Measurements from ENCODE around the gene MYO1C. TPM values are rescaled to one million over a fixed set of nuclear protein-coding genes. Genes with fewer than 3 reads are reported as not detected.
"Not testable (repeated sequence)": the region's sequence is repeated elsewhere in the genome, so short reads cannot be mapped to it uniquely, and the experiment has no call there.

Gene MYO1C
- total and polyA plus RNA-seq, 2 donors (not counting 1 experiment from before 2014, with no cell fraction given): 164 to 190 TPM

DNA sequence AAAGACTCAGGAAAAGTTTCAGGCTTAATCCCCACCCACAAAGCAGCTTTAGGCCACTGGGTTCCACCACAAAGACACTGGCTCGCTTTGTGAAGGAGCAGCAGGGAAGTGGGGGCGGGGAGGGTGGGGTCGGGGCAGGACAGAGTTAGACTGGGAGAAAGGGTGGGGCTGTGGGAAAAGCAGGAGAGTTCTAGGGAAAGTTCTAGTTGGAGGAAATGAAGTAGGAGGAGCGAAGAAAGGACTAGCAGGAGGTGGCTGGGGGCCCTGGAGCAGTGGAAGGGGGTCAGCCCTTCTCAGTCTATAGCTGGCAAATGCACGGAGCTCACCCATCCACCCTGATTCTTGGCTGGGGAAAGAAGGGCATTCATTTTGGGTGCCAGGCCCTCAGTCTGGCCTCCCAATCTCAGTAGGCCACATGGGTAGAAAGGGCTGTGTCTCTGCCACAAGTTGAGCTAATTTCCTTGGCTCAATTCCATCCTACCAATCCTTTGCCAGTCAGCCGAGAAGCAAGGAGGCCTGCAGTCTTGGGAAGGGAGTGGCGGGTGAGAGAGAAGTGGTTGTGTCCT lies 19.4 kb upstream of the MYO1C start:
- TF ChIP-seq EZH2 (IDR thresholded peaks at IDR 0.05; ENCODE audit: low read length, missing control alignments): no peak
- TF ChIP-seq, protein P1, sequence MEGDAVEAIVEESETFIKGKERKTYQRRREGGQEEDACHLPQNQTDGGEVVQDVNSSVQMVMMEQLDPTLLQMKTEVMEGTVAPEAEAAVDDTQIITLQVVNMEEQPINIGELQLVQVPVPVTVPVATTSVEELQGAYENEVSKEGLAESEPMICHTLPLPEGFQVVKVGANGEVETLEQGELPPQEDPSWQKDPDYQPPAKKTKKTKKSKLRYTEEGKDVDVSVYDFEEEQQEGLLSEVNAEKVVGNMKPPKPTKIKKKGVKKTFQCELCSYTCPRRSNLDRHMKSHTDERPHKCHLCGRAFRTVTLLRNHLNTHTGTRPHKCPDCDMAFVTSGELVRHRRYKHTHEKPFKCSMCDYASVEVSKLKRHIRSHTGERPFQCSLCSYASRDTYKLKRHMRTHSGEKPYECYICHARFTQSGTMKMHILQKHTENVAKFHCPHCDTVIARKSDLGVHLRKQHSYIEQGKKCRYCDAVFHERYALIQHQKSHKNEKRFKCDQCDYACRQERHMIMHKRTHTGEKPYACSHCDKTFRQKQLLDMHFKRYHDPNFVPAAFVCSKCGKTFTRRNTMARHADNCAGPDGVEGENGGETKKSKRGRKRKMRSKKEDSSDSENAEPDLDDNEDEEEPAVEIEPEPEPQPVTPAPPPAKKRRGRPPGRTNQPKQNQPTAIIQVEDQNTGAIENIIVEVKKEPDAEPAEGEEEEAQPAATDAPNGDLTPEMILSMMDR (conservative IDR thresholded peaks at IDR 0.05 in 1 of 2, IDR thresholded peaks at IDR 0.05 in 1 of 2; ENCODE audit: low read depth in 1 of 2, low read length in 2 of 2): no peak
- peaks cover 6% of the 10 kb centered on the region for H3K36me3 ChIP-seq (ENCODE audit: control insufficient read depth, insufficient read depth, low read length)
- H3K79me2 ChIP-seq (ENCODE audit: control insufficient read depth, insufficient read depth, low read length): peaks cover 2% of the 10 kb centered on the region
- H3K27ac ChIP-seq (ENCODE audit: insufficient read depth, low read length): no peak overlapping the region
- H3K4me3 ChIP-seq (replicated peaks in 1 of 4; ENCODE audit: control extremely low read depth in 1 of 4, insufficient read depth in 1 of 4, low read depth in 3 of 4, low read length in 4 of 4): no peak overlapping the region
- H3K4me2 ChIP-seq (ENCODE audit: extremely low read depth, insufficient read depth, low read length): peak overlapping the region; percentile 19
- H2AFZ ChIP-seq (ENCODE audit: low read length): no peak overlapping the region
- peak in 1 of 2 donors; percentile 56 for DNase-seq (ENCODE audit: low read depth in 2 of 2)
- no peaks in the 10 kb centered on the region for H4K20me1 ChIP-seq (ENCODE audit: control insufficient read depth, extremely low read depth, insufficient read depth, low read length)
- no peaks in the 10 kb centered on the region for H3K27me3 ChIP-seq (ENCODE audit: control insufficient read depth, insufficient read depth, low read length)
- H3K4me1 ChIP-seq (ENCODE audit: control insufficient read depth, extremely low read depth, insufficient read depth, low read length): peaks cover 11% of the 10 kb centered on the region
- no peak overlapping the region for H3K9ac ChIP-seq (ENCODE audit: insufficient read depth, low read length)
- H3K9me3 ChIP-seq (ENCODE audit: control insufficient read depth, insufficient read depth, low read depth, low read length): no peaks in the 10 kb centered on the region

- TF ChIP-seq, protein P1 (conservative IDR thresholded peaks at IDR 0.05 in 1 of 2, IDR thresholded peaks at IDR 0.05 in 1 of 2; ENCODE audit: low read depth in 1 of 2, low read length in 2 of 2): no peak
- TF ChIP-seq EZH2 (IDR thresholded peaks at IDR 0.05; ENCODE audit: low read length, missing control alignments): no peak
- Histone ChIP-seq H3K79me2 (ENCODE audit: control insufficient read depth, insufficient read depth, low read length) (peaks cover 2% of the 10 kb centered on the region), H3K4me2 (ENCODE audit: extremely low read depth, insufficient read depth, low read length) (peak overlapping the region; percentile 19), H3K4me3 (replicated peaks in 1 of 4; ENCODE audit: control extremely low read depth in 1 of 4, insufficient read depth in 1 of 4, low read depth in 3 of 4, low read length in 4 of 4) (no peak overlapping the region), H3K4me1 (ENCODE audit: control insufficient read depth, extremely low read depth, insufficient read depth, low read length) (peaks cover 11% of the 10 kb centered on the region), H3K27me3 (ENCODE audit: control insufficient read depth, insufficient read depth, low read length) (no peaks in the 10 kb centered on the region), H3K36me3 (ENCODE audit: control insufficient read depth, insufficient read depth, low read length) (peaks cover 6% of the 10 kb centered on the region), H2AFZ (ENCODE audit: low read length) (no peak overlapping the region), H4K20me1 (ENCODE audit: control insufficient read depth, extremely low read depth, insufficient read depth, low read length) (no peaks in the 10 kb centered on the region), H3K27ac (ENCODE audit: insufficient read depth, low read length) (no peak overlapping the region), H3K9ac (ENCODE audit: insufficient read depth, low read length) (no peak overlapping the region), H3K9me3 (ENCODE audit: control insufficient read depth, insufficient read depth, low read depth, low read length) (no peaks in the 10 kb centered on the region)
- DNase-seq (ENCODE audit: low read depth in 2 of 2): no peak
Observed at GRCh38 chr17:1511290-1511689, 18.8 kb upstream of the MYO1C start.

GRCh38 chr17:1509290-1509881 lies 16.9 kb upstream of the MYO1C start:
- Histone ChIP-seq H3K4me2 (ENCODE audit: extremely low read depth, insufficient read depth, low read length) (no peak overlapping the region), H3K79me2 (ENCODE audit: control insufficient read depth, insufficient read depth, low read length) (no peaks in the 10 kb centered on the region), H3K36me3 (ENCODE audit: control insufficient read depth, insufficient read depth, low read length) (peaks cover 6% of the 10 kb centered on the region), H2AFZ (ENCODE audit: low read length) (no peak overlapping the region), H3K9me3 (ENCODE audit: control insufficient read depth, insufficient read depth, low read depth, low read length) (no peaks in the 10 kb centered on the region), H3K9ac (ENCODE audit: insufficient read depth, low read length) (no peak overlapping the region), H4K20me1 (ENCODE audit: control insufficient read depth, extremely low read depth, insufficient read depth, low read length) (no peaks in the 10 kb centered on the region), H3K27me3 (ENCODE audit: control insufficient read depth, insufficient read depth, low read length) (no peaks in the 10 kb centered on the region), H3K27ac (ENCODE audit: insufficient read depth, low read length) (no peak overlapping the region), H3K4me1 (ENCODE audit: control insufficient read depth, extremely low read depth, insufficient read depth, low read length) (peaks cover 6% of the 10 kb centered on the region), H3K4me3 (replicated peaks in 1 of 4; ENCODE audit: control extremely low read depth in 1 of 4, insufficient read depth in 1 of 4, low read depth in 3 of 4, low read length in 4 of 4) (no peak overlapping the region)
- no peak for DNase-seq (ENCODE audit: low read depth in 2 of 2)
- TF ChIP-seq, protein P1 (conservative IDR thresholded peaks at IDR 0.05 in 1 of 2, IDR thresholded peaks at IDR 0.05 in 1 of 2; ENCODE audit: low read depth in 1 of 2, low read length in 2 of 2): no peak
- TF ChIP-seq EZH2 (IDR thresholded peaks at IDR 0.05; ENCODE audit: low read length, missing control alignments): no peak

DNA sequence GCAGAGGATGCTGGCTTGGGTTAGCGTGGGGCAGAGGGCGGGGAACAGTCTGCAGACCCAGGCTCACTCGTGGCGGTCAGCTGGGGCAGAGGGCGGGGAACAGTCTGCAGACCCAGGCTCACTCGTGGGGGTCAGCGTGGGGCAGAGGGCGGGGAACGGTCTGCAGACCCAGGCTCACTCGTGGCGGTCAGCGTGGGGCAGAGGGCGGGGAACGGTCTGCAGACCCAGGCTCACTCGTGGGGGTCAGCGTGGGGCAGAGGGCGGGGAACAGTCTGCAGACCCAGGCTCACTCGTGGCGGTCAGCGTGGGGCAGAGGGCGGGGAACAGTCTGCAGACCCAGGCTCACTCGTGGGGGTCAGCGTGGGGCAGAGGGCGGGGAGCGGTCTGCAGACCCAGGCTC lies 16.2 kb upstream of the MYO1C start:
- H3K4me1 ChIP-seq (ENCODE audit: control insufficient read depth, extremely low read depth, insufficient read depth, low read length); H3K9me3 ChIP-seq (ENCODE audit: control insufficient read depth, insufficient read depth, low read depth, low read length); H2AFZ ChIP-seq (ENCODE audit: low read length); H3K27ac ChIP-seq (ENCODE audit: insufficient read depth, low read length); H3K27me3 ChIP-seq (ENCODE audit: control insufficient read depth, insufficient read depth, low read length); H3K9ac ChIP-seq (ENCODE audit: insufficient read depth, low read length); H3K79me2 ChIP-seq (ENCODE audit: control insufficient read depth, insufficient read depth, low read length); H3K4me3 ChIP-seq (replicated peaks in 1 of 4; ENCODE audit: control extremely low read depth in 1 of 4, insufficient read depth in 1 of 4, low read depth in 3 of 4, low read length in 4 of 4); H4K20me1 ChIP-seq (ENCODE audit: control insufficient read depth, extremely low read depth, insufficient read depth, low read length); H3K4me2 ChIP-seq (ENCODE audit: extremely low read depth, insufficient read depth, low read length); H3K36me3 ChIP-seq (ENCODE audit: control insufficient read depth, insufficient read depth, low read length); DNase-seq (ENCODE audit: low read depth in 2 of 2): not testable (repeated sequence)
